Activated CD4-positive, CD25-positive, alpha-beta regulatory T cell treated with anti-CD3 and anti-CD28 coated beads, Interleukin-2, amount 50 U/mL, for 24 hours (primary cell): ENCODE results near the gene SPSB4.

Source experiments
- ATAC-seq, 2 donors: fragments of 150-1000 bp; cut with Tn5 transposase; one replicate each; pipeline ENCODE4 v1.10.0; 2021; ENCODE audit warnings: mild to moderate bottlenecking in 1 of 2, moderate library complexity in 1 of 2

The SPSB4 gene

GRCh38 chr3:141122455-141123030, 71.4 kb downstream of the SPSB4 start:
- ATAC-seq, result no peak

- no peak for ATAC-seq
These were observed 72.7 kb downstream of the SPSB4 start for GRCh38 chr3:141123677-141124410.

- ATAC-seq, result no peak
These were observed 73.6 kb downstream of the SPSB4 start for GRCh38 chr3:141124715-141125114.

- no peak for ATAC-seq
These were observed 74.2 kb downstream of the SPSB4 start for GRCh38 chr3:141125351-141125750.

- no peak for ATAC-seq
These were observed 75.7 kb downstream of the SPSB4 start for GRCh38 chr3:141126661-141127343.

- ATAC-seq, result no peak
These were observed 76.4 kb downstream of the SPSB4 start for GRCh38 chr3:141127344-141128125.

GRCh38 chr3:141128126-141128777, 77.1 kb downstream of the SPSB4 start:
- ATAC-seq, result no peak

GRCh38 chr3:141129049-141129448, 77.9 kb downstream of the SPSB4 start:
- no peak for ATAC-seq

- no peak for ATAC-seq
These were observed 78.4 kb downstream of the SPSB4 start for GRCh38 chr3:141129541-141130011.

- no peak for ATAC-seq
These were observed 92.4 kb downstream of the SPSB4 start for GRCh38 chr3:141143517-141143916.

- no peak for ATAC-seq
These were observed 95.9 kb downstream of the SPSB4 start for GRCh38 chr3:141146979-141147470.

- ATAC-seq, result no peak
These were observed 96.5 kb downstream of the SPSB4 start for GRCh38 chr3:141147657-141148056.

- no peak for ATAC-seq
These were observed 97.0 kb downstream of the SPSB4 start for GRCh38 chr3:141148169-141148568.

GRCh38 chr3:141148770-141149169, 97.6 kb downstream of the SPSB4 start:
- ATAC-seq, result no peak

GRCh38 chr3:141150081-141150830, 99.1 kb downstream of the SPSB4 start:
- ATAC-seq, result no peak

- ATAC-seq, result no peak
These were observed 99.8 kb downstream of the SPSB4 start for GRCh38 chr3:141150931-141151330.

GRCh38 chr3:141151439-141151838, 100.3 kb downstream of the SPSB4 start:
- ATAC-seq, result no peak

GRCh38 chr3:141152130-141152529, 101.0 kb downstream of the SPSB4 start:
- ATAC-seq, result no peak

GRCh38 chr3:141152801-141153678, 101.9 kb downstream of the SPSB4 start:
- no peak for ATAC-seq

GRCh38 chr3:141153679-141153966, 102.5 kb downstream of the SPSB4 start:
- no peak for ATAC-seq

GRCh38 chr3:141164852-141165251, 113.7 kb downstream of the SPSB4 start:
- ATAC-seq, result no peak
